NCI-H2196 treated with DMSO at 0.1 percent for 48 hours (cell line): ENCODE results near the gene WRNIP1.

Experiments
- DNase-seq: peaks from one replicate; lab custom pipeline; 2025; ENCODE audit not compliant: unreplicated experiment; lab: John Stamatoyannopoulos, UW

The WRNIP1 gene

GRCh38 chr6:2803731-2804429, 38.7 kb downstream of the WRNIP1 start:
- no peak for DNase-seq

- no peak for DNase-seq
Measured at GRCh38 chr6:2804516-2804915, 39.3 kb downstream of the WRNIP1 start.

- no peak for DNase-seq
Measured at GRCh38 chr6:2805031-2805430, 39.8 kb downstream of the WRNIP1 start.

GRCh38 chr6:2806644-2807043, 41.5 kb downstream of the WRNIP1 start:
- no peak for DNase-seq

- no peak for DNase-seq
Measured at GRCh38 chr6:2807342-2808090, 42.3 kb downstream of the WRNIP1 start.

- DNase-seq, result no peak
Measured at GRCh38 chr6:2809015-2809414, 43.8 kb downstream of the WRNIP1 start.

GRCh38 chr6:2810092-2810671, 45.0 kb downstream of the WRNIP1 start:
- DNase-seq, result no peak

GRCh38 chr6:2812695-2813094, 47.5 kb downstream of the WRNIP1 start:
- no peak for DNase-seq

GRCh38 chr6:2816158-2816557, 51.0 kb downstream of the WRNIP1 start:
- no peak for DNase-seq

- no peak for DNase-seq
Measured at GRCh38 chr6:2817903-2818443, 52.8 kb downstream of the WRNIP1 start.

GRCh38 chr6:2818593-2818992, 53.4 kb downstream of the WRNIP1 start:
- DNase-seq, result no peak

GRCh38 chr6:2819115-2819514, 53.9 kb downstream of the WRNIP1 start:
- DNase-seq, result no peak

GRCh38 chr6:2819978-2820377, 54.8 kb downstream of the WRNIP1 start:
- DNase-seq, result no peak

- DNase-seq, result no peak
Measured at GRCh38 chr6:2820415-2820814, 55.2 kb downstream of the WRNIP1 start.

GRCh38 chr6:2821554-2821953, 56.4 kb downstream of the WRNIP1 start:
- DNase-seq, result no peak

GRCh38 chr6:2823104-2823850, 58.1 kb downstream of the WRNIP1 start:
- DNase-seq, result no peak

- DNase-seq, result no peak
Measured at GRCh38 chr6:2826131-2826530, 60.9 kb downstream of the WRNIP1 start.

GRCh38 chr6:2827142-2827541, 61.9 kb downstream of the WRNIP1 start:
- no peak for DNase-seq

GRCh38 chr6:2828629-2829028, 63.4 kb downstream of the WRNIP1 start:
- no peak for DNase-seq

GRCh38 chr6:2829253-2829652, 64.1 kb downstream of the WRNIP1 start:
- no peak for DNase-seq

GRCh38 chr6:2830183-2830582, 65.0 kb downstream of the WRNIP1 start:
- no peak for DNase-seq
